ENCODE results near the gene STK26. TPM values are rescaled to one million over a fixed set of nuclear protein-coding genes. Genes with fewer than 3 reads are reported as not detected.

STK26 gene
- total RNA-seq, 2 donors from 2014 or later, result 19.2 to 21.9 TPM

GRCh38 chrX:132058050-132058449 lies 34.9 kb downstream of the STK26 start:
- Histone ChIP-seq H3K36me3 (no peaks in the 10 kb centered on the region), H3K27me3 (no peaks in the 10 kb centered on the region), H3K4me3 (no peak overlapping the region), H3K27ac (no peak overlapping the region), H3K9me3 (no peaks in the 10 kb centered on the region), H3K9ac (ENCODE audit: low read depth in 2 of 2, low read length in 2 of 2) (no peak overlapping the region), H3K4me1 (no peaks in the 10 kb centered on the region)
- TF ChIP-seq, protein P1, sequence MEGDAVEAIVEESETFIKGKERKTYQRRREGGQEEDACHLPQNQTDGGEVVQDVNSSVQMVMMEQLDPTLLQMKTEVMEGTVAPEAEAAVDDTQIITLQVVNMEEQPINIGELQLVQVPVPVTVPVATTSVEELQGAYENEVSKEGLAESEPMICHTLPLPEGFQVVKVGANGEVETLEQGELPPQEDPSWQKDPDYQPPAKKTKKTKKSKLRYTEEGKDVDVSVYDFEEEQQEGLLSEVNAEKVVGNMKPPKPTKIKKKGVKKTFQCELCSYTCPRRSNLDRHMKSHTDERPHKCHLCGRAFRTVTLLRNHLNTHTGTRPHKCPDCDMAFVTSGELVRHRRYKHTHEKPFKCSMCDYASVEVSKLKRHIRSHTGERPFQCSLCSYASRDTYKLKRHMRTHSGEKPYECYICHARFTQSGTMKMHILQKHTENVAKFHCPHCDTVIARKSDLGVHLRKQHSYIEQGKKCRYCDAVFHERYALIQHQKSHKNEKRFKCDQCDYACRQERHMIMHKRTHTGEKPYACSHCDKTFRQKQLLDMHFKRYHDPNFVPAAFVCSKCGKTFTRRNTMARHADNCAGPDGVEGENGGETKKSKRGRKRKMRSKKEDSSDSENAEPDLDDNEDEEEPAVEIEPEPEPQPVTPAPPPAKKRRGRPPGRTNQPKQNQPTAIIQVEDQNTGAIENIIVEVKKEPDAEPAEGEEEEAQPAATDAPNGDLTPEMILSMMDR (IDR thresholded peaks at IDR 0.05), result no peak
- intact Hi-C loops (cut with DNase I), result loop anchor here (10.0 kb wide), 1 partner anchor 193 kb away; no protein-coding TSS in a partner anchor
- no peak for DNase-seq

- intact Hi-C loops (cut with DNase I), result loop anchor here (10.0 kb wide), 1 partner anchor 194 kb away; no protein-coding TSS in a partner anchor
- H3K27ac ChIP-seq, result no peak overlapping the region
- no peaks in the 10 kb centered on the region for H3K4me1 ChIP-seq
- no peaks in the 10 kb centered on the region for H3K36me3 ChIP-seq
- TF ChIP-seq, protein P1 (IDR thresholded peaks at IDR 0.05), result no peak
- no peaks in the 10 kb centered on the region for H3K27me3 ChIP-seq
- no peaks in the 10 kb centered on the region for H3K9me3 ChIP-seq
- no peak overlapping the region for H3K9ac ChIP-seq (ENCODE audit: low read depth in 2 of 2, low read length in 2 of 2)
- no peak overlapping the region for H3K4me3 ChIP-seq
- DNase-seq, result no peak
These were observed 35.9 kb downstream of the STK26 start for GRCh38 chrX:132058975-132059374.

GRCh38 chrX:132059973-132060540 lies 37.0 kb downstream of the STK26 start:
- no peak overlapping the region for H3K9ac ChIP-seq (ENCODE audit: low read depth in 2 of 2, low read length in 2 of 2)
- H3K9me3 ChIP-seq, result no peaks in the 10 kb centered on the region
- H3K36me3 ChIP-seq, result no peaks in the 10 kb centered on the region
- no peaks in the 10 kb centered on the region for H3K4me1 ChIP-seq
- no peak overlapping the region for H3K4me3 ChIP-seq
- TF ChIP-seq, protein P1 (IDR thresholded peaks at IDR 0.05), result no peak
- H3K27ac ChIP-seq, result no peak overlapping the region
- no peaks in the 10 kb centered on the region for H3K27me3 ChIP-seq
- DNase-seq, result no peak
- intact Hi-C loops (cut with DNase I), result loop anchor here (10.0 kb wide), 1 partner anchor 195 kb away; no protein-coding TSS in a partner anchor

- intact Hi-C loops (cut with DNase I), result no loop called here
- TF ChIP-seq, protein P1 (IDR thresholded peaks at IDR 0.05), result no peak
- DNase-seq, result no peak
- Histone ChIP-seq H3K27me3 (no peaks in the 10 kb centered on the region), H3K9ac (ENCODE audit: low read depth in 2 of 2, low read length in 2 of 2) (no peak overlapping the region), H3K4me1 (no peaks in the 10 kb centered on the region), H3K27ac (no peak overlapping the region), H3K9me3 (no peaks in the 10 kb centered on the region), H3K36me3 (no peaks in the 10 kb centered on the region), H3K4me3 (no peak overlapping the region)
These were observed 40.2 kb downstream of the STK26 start for GRCh38 chrX:132063334-132063733.

DNA sequence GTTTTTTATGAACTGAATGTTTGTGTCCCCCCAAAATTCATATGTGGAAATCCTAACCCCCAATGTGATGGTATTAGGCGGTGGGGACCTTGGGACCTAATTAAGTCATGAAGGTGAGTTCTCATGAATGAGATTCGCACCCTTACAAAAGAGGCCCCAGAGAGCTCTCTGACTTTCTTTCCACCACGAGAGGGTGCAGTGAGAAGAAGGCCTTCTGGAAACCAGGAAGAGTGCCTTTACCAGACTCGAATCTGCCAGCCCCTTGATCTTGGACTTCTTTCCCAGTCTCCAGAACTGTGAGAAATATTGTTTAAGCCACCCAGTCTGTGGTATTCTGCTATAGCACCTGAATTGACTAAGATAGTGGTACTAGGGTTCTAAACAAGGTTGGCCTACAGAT lies 40.8 kb downstream of the STK26 start:
- H3K36me3 ChIP-seq, result no peaks in the 10 kb centered on the region
- H3K9ac ChIP-seq (ENCODE audit: low read depth in 2 of 2, low read length in 2 of 2), result no peak overlapping the region
- TF ChIP-seq, protein P1 (IDR thresholded peaks at IDR 0.05), result no peak
- H3K4me1 ChIP-seq, result no peaks in the 10 kb centered on the region
- H3K4me3 ChIP-seq, result no peak overlapping the region
- no peaks in the 10 kb centered on the region for H3K9me3 ChIP-seq
- no peak overlapping the region for H3K27ac ChIP-seq
- no peaks in the 10 kb centered on the region for H3K27me3 ChIP-seq
- intact Hi-C loops (cut with DNase I), result no loop called here
- no peak for DNase-seq

Measured in colonic mucosa (tissue), 4 donors.